Endothelial cell of umbilical vein (primary cell): ENCODE measurements around the gene ORM2. TPM values are rescaled to one million over a fixed set of nuclear protein-coding genes. Genes with fewer than 3 reads are reported as not detected.

Experiments
- BruUV-seq: library from RNA; stranded (reverse); fragments of 400-500 nt; replicated peaks from 2 replicates; lab custom pipeline; 2021; lab: Mats Ljungman, UMichigan
- CTCF ChIA-PET: fragments of 300-600, 350-600 bp; sonication (Branson Sonifier 250); formaldehyde crosslinking; loops from one replicate; lab custom pipeline; 2021; ENCODE audit warnings: antibody characterized with exemption, inconsistent platforms; lab: Charles Lee
- POLR2A ChIA-PET: fragments of 300-600, 350-600 bp; sonication (Branson Sonifier 250); formaldehyde crosslinking; loops from one replicate; lab custom pipeline; 2021; ENCODE audit warnings: antibody characterized with exemption, inconsistent platforms; lab: Charles Lee
- DNase-seq: peaks from one replicate; pipeline ENCODE4 v3.0.0-alpha.2; 2011; ENCODE audit warnings: low read depth, low spot score
- FAIRE-seq: peaks from 2 replicates; lab custom pipeline; 2011; peaks lifted over from hg19 to GRCh38; lab: Jason Lieb, UNC
- H2AFZ ChIP-seq: 2 replicates; pipeline ENCODE4 v1.6.0; 2012; ENCODE audit warnings: low read depth, low read length, control low read depth, inconsistent platforms
- H3K27ac ChIP-seq: 2 replicates; pipeline ENCODE4 v1.5.1; 2011; ENCODE audit warnings: low read depth, mild to moderate bottlenecking, control low read depth, low read length, moderate library complexity; ENCODE audit not compliant: insufficient read depth
- H3K27me3 ChIP-seq, 2 experiments: 2 replicates each; pipeline versions ENCODE4 v1.6.0 to v1.6.1; 2011; ENCODE audit warnings: low read length in 2 of 2, mixed read lengths in 1 of 2; ENCODE audit not compliant: control insufficient read depth in 2 of 2, insufficient read depth in 2 of 2
- H3K36me3 ChIP-seq, 2 experiments: 2 replicates in 1 of 2; 3 replicates in 1 of 2; pipeline ENCODE4 v1.5.1; 2011; ENCODE audit warnings: low read length in 2 of 2, mild to moderate bottlenecking in 1 of 2, moderate library complexity in 1 of 2; ENCODE audit not compliant: control insufficient read depth in 2 of 2, insufficient read depth in 2 of 2; ENCODE audit errors: extremely low read depth in 1 of 2
- H3K4me1 ChIP-seq: 3 replicates; pipeline ENCODE4 v1.5.1; 2011; ENCODE audit warnings: mild to moderate bottlenecking, low read length; ENCODE audit not compliant: control insufficient read depth, insufficient read depth; ENCODE audit errors: extremely low read depth
- H3K4me2 ChIP-seq: 2 replicates; pipeline ENCODE4 v1.6.1; 2011; ENCODE audit warnings: low read length, control low read depth, mixed read lengths; ENCODE audit not compliant: insufficient read depth
- H3K4me3 ChIP-seq, 3 experiments: fragments of 200-600 bp in 1 of 3; sonication (generic), shearing (Covaris generic) in 1 of 3; replicated peaks in 1 of 3; 2 replicates each; pipeline ENCODE4 v1.5.1; 2011 to 2016; ENCODE audit warnings: control low read depth in 3 of 3, low read length in 3 of 3, mild to moderate bottlenecking in 2 of 3, inconsistent platforms in 1 of 3, low read depth in 1 of 3, moderate library complexity in 1 of 3; ENCODE audit not compliant: insufficient read depth in 1 of 3
- H3K79me2 ChIP-seq: 2 replicates; pipeline ENCODE4 v1.6.0; 2012; ENCODE audit warnings: low read length, inconsistent platforms; ENCODE audit not compliant: control insufficient read depth, insufficient read depth
- H3K9ac ChIP-seq: replicated peaks from 2 replicates; pipeline ENCODE3; 2011; ENCODE audit warnings: low read length, control low read depth; ENCODE audit not compliant: insufficient read depth; ENCODE audit errors: extremely low read depth
- H3K9me1 ChIP-seq: replicated peaks from 3 replicates; pipeline ENCODE4 v1.6.0; 2011; ENCODE audit warnings: mild to moderate bottlenecking, low read length; ENCODE audit not compliant: control insufficient read depth, insufficient read depth; ENCODE audit errors: extremely low read depth
- H3K9me3 ChIP-seq: replicated peaks from 2 replicates; pipeline ENCODE4 v1.5.1; 2012; ENCODE audit warnings: low read length, inconsistent platforms; ENCODE audit not compliant: control insufficient read depth, insufficient read depth
- H4K20me1 ChIP-seq: replicated peaks from 2 replicates; pipeline ENCODE3; 2011; ENCODE audit warnings: mild to moderate bottlenecking, low read length; ENCODE audit not compliant: control insufficient read depth, insufficient read depth; ENCODE audit errors: extremely low read depth
- EZH2 ChIP-seq: IDR thresholded peaks from 2 replicates; pipeline ENCODE4 v1.6.1; 2012; ENCODE audit warnings: borderline replicate concordance, low read depth, mild to moderate bottlenecking, moderate library complexity, low read length, inconsistent platforms; ENCODE audit not compliant: severe bottlenecking
- FOS ChIP-seq: IDR thresholded peaks from 2 replicates; pipeline ENCODE4 v1.6.1; 2011; ENCODE audit warnings: mild to moderate bottlenecking, low read length, moderate library complexity, borderline replicate concordance; ENCODE audit not compliant: insufficient read depth
- GATA2 ChIP-seq: IDR thresholded peaks from 2 replicates; pipeline ENCODE4 v1.7.0; 2011; ENCODE audit warnings: low read depth, mild to moderate bottlenecking, moderate library complexity, mixed read lengths, low read length; ENCODE audit not compliant: insufficient read length, insufficient read depth
- JUN ChIP-seq: IDR thresholded peaks from 2 replicates; pipeline ENCODE4 v1.6.1; 2011; ENCODE audit warnings: borderline replicate concordance, low read depth; ENCODE audit not compliant: insufficient read length, insufficient read depth
- MYC ChIP-seq: IDR thresholded peaks from one replicate; pipeline ENCODE4 v1.6.1; 2011; ENCODE audit warnings: mild to moderate bottlenecking, low read depth, low read length
- POLR2A ChIP-seq: IDR thresholded peaks from 2 replicates; pipeline ENCODE4 v1.6.1; 2012; ENCODE audit warnings: low read depth, mild to moderate bottlenecking, control low read depth, low read length
- POLR2AphosphoS5 ChIP-seq: IDR thresholded peaks from 2 replicates; pipeline ENCODE4 v1.6.1; 2012; ENCODE audit warnings: low read depth, mild to moderate bottlenecking, control low read depth, low read length, moderate library complexity; ENCODE audit not compliant: insufficient read depth
- dilution Hi-C: fragments of 300-500 bp; cut with MboI; formaldehyde crosslinking; loops from one replicate; pipeline ENCODE4 v1.15.0; 2019; ENCODE audit warnings: low sequenced_read_pairs; ENCODE audit not compliant: extremely low pct_ligation_motif_present
- intact Hi-C: fragments of 100-400 bp; cut with micrococcal nuclease; formaldehyde crosslinking; loops from one replicate; pipeline ENCODE4 v1.10.0; 2022
- polyA plus RNA-seq, 4 experiments: library from polyadenylated mRNA; depleted of rRNA in 3 of 4; stranded (reverse) in 3 of 4; unstranded in 1 of 4; fragments of >200 nt; gene quantifications; 2 replicates each; pipeline versions ENCODE4 v1.2.1 to v1.2.3, GENCODE V29; 2011 to 2012; ENCODE audit warnings: missing spikeins in 1 of 4
- total RNA-seq: library from RNA; stranded (reverse); gene quantifications from 2 replicates; pipeline ENCODE4 v1.2.3, GENCODE V29; 2021
- TF ChIP-seq, protein P1 (sequence below), 2 donors: IDR thresholded peaks; 1 replicate in 1 of 2; 2 replicates in 1 of 2; pipeline ENCODE4 v1.5.1; 2011; ENCODE audit warnings: low read length in 2 of 2, mild to moderate bottlenecking in 2 of 2, moderate library complexity in 2 of 2, control low read depth in 1 of 2, inconsistent platforms in 1 of 2, low read depth in 1 of 2; ENCODE audit not compliant: insufficient read depth in 1 of 2; ENCODE audit errors: extremely low read depth in 1 of 2
- TF ChIP-seq, protein P2 (sequence below): IDR thresholded peaks from 2 replicates; pipeline ENCODE4 v1.6.1; 2011; ENCODE audit not compliant: insufficient read depth, insufficient read length

Gene ORM2
- total and polyA plus RNA-seq, 2 donors (not counting 3 experiments of a cell fraction or from before 2014, with no cell fraction given): not detected

DNA sequence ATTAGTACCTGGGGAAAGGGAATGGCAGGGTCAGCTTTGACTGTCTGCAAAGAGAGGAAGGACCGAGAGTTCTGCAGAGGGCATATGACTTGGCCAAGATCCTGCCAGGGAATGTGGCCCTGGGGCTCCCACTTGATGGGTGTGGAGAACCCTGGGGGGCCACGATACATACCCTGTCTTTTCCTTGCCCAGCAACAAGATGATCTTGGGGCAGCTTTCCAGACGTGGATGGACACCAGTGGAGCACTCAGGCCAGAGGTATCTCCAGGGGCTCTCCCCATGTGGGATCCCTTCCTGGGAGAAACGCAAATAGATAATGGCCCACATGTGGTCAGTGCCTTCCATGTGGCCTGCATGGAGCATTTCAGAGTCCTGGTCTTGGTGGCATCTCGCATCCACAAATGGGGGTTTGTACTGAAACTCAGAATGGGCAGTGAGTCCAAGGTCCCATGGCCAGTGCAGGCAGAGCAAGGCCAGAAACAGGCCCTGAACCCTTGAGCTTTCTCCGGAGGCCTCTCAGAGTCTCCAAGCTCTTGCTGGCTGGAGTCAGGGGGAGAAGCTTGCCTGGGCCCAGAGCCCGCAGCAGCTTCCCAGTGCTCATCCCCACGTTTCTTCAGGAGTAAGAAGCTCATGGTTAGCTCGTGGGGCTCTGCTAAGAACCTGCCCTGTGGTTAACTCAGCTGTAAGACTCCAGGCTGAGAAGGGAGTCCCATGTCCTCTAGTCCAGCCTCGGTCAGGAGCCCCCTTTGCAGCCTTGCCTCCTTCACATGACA, 25.1 kb upstream of the ORM2 start:
- H2AFZ ChIP-seq: no peak overlapping the region
- no peak for FAIRE-seq
- H3K4me1 ChIP-seq: no peaks in the 10 kb centered on the region
- DNase-seq: no peak
- no peak overlapping the region for H3K4me3 ChIP-seq
- dilution Hi-C loops: no loop called here
- POLR2A ChIA-PET: no interaction called here
- no peak overlapping the region for H3K9ac ChIP-seq
- no TSS peak for BruUV-seq
- H4K20me1 ChIP-seq: no peaks in the 10 kb centered on the region
- H3K9me3 ChIP-seq: no peaks in the 10 kb centered on the region
- intact Hi-C loops: loop anchor here (1.0 kb wide), 3 partner anchors 149 to 222 kb away; partner anchors contain the start of gene COL27A1
- H3K9me1 ChIP-seq: no peaks in the 10 kb centered on the region
- peaks cover 2 to 12% of the 10 kb centered on the region in 2 experiments for H3K36me3 ChIP-seq
- no peak overlapping the region for H3K4me2 ChIP-seq
- no peaks in the 10 kb centered on the region for H3K79me2 ChIP-seq
- no peak overlapping the region for H3K27ac ChIP-seq
- TF ChIP-seq POLR2AphosphoS5: no peak
- no peak for TF ChIP-seq EZH2
- TF ChIP-seq, protein P1, sequence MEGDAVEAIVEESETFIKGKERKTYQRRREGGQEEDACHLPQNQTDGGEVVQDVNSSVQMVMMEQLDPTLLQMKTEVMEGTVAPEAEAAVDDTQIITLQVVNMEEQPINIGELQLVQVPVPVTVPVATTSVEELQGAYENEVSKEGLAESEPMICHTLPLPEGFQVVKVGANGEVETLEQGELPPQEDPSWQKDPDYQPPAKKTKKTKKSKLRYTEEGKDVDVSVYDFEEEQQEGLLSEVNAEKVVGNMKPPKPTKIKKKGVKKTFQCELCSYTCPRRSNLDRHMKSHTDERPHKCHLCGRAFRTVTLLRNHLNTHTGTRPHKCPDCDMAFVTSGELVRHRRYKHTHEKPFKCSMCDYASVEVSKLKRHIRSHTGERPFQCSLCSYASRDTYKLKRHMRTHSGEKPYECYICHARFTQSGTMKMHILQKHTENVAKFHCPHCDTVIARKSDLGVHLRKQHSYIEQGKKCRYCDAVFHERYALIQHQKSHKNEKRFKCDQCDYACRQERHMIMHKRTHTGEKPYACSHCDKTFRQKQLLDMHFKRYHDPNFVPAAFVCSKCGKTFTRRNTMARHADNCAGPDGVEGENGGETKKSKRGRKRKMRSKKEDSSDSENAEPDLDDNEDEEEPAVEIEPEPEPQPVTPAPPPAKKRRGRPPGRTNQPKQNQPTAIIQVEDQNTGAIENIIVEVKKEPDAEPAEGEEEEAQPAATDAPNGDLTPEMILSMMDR (IDR thresholded peaks at IDR 0.05; ENCODE audit: extremely low read depth in 1 of 2, insufficient read depth in 1 of 2, low read depth in 1 of 2, low read length in 2 of 2): no peak
- TF ChIP-seq POLR2A: no peak
- no peak for TF ChIP-seq MYC
- no peak for TF ChIP-seq GATA2
- no peak for TF ChIP-seq FOS
- no peak for TF ChIP-seq JUN
- TF ChIP-seq, protein P2, sequence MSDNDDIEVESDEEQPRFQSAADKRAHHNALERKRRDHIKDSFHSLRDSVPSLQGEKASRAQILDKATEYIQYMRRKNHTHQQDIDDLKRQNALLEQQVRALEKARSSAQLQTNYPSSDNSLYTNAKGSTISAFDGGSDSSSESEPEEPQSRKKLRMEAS: no peak
- CTCF ChIA-PET: interaction anchor here (1.0 kb wide), 1 partner anchor 66 kb away, joined by 3 read pairs; no protein-coding TSS in a partner anchor
- no peaks in the 10 kb centered on the region for H3K27me3 ChIP-seq
